ENCODE data around the gene HCN1. TPM values are rescaled to one million over a fixed set of nuclear protein-coding genes. Genes with fewer than 3 reads are reported as not detected.

HCN1 gene
- total and polyA plus RNA-seq, 2 of the 4 experiments (the other 2 are of a cell fraction) = not detected

- no peak overlapping the region for H3K23ac ChIP-seq (ENCODE audit: low read depth, low read length)
- no peaks in the 10 kb centered on the region for H3K79me1 ChIP-seq (ENCODE audit: low read depth in 1 of 2, low read length in 2 of 2)
- no peak overlapping the region for H2AFZ ChIP-seq (replicated peaks; ENCODE audit: low read length, poor library complexity)
- intact Hi-C loops (cut with micrococcal nuclease) = no loop called here
- H4K91ac ChIP-seq (ENCODE audit: insufficient read depth, low read depth, low read length) = no peak overlapping the region
- no peak overlapping the region for H3K56ac ChIP-seq (ENCODE audit: extremely low read depth, insufficient read depth, low read length)
- H3K27me3 ChIP-seq (ENCODE audit: control insufficient read depth, insufficient read depth, low read length) = no peaks in the 10 kb centered on the region
- no peak for ATAC-seq (ENCODE audit: low read depth)
- H4K5ac ChIP-seq (ENCODE audit: low read depth, low read length) = no peak overlapping the region
- H3K4ac ChIP-seq (ENCODE audit: low read depth, low read length) = no peak overlapping the region
- no peak overlapping the region for H3K4me3 ChIP-seq (ENCODE audit: insufficient read depth, low read depth, low read length)
- in situ Hi-C loops (cut with MboI; ENCODE audit: low sequenced_read_pairs) = no loop called here
- ChIA-PET POLR2A (ENCODE audit: unreplicated experiment) (no interaction called here), CTCF (no interaction called here)
- H3K9ac ChIP-seq (ENCODE audit: low read depth, low read length) = no peak overlapping the region
- DNase-seq = no peak
- H3K4me1 ChIP-seq (ENCODE audit: control insufficient read depth, insufficient read depth, low read length) = no peaks in the 10 kb centered on the region
- no peaks in the 10 kb centered on the region for H4K20me1 ChIP-seq (ENCODE audit: insufficient read depth, low read length)
- no TSS peak for BruUV-seq (replicated peaks)
- no peak overlapping the region for H2BK15ac ChIP-seq (ENCODE audit: low read depth, low read length)
- H2AK5ac ChIP-seq (ENCODE audit: low read depth, low read length) = no peak overlapping the region
- no peak overlapping the region for H3K18ac ChIP-seq (ENCODE audit: low read depth, low read length)
- H3K9me1 ChIP-seq (ENCODE audit: insufficient read depth, low read length) = no peaks in the 10 kb centered on the region
- H2BK120ac ChIP-seq (ENCODE audit: low read depth, low read length) = no peak overlapping the region
- H2BK20ac ChIP-seq (ENCODE audit: low read depth, low read length) = no peak overlapping the region
- H3K27ac ChIP-seq (ENCODE audit: insufficient read depth, low read length) = no peak overlapping the region
- no peak overlapping the region for H2AK9ac ChIP-seq (replicated peaks; ENCODE audit: low read depth, low read length, poor library complexity)
- H2BK5ac ChIP-seq (ENCODE audit: low read depth, low read length, poor library complexity, severe bottlenecking) = no peak overlapping the region
- WGBS, 2 experiments (ENCODE audit: extremely low coverage in 2 of 2, insufficient read length in 1 of 2) = no CpG with 5 or more reads among the region's 3 CpGs
- H3K14ac ChIP-seq (replicated peaks; ENCODE audit: low read depth, low read length) = no peak overlapping the region
- H3K9me3 ChIP-seq (ENCODE audit: control insufficient read depth, insufficient read depth, low read length) = no peaks in the 10 kb centered on the region
- no peak for TF ChIP-seq RCOR1 (IDR thresholded peaks at IDR 0.05; ENCODE audit: insufficient replicate concordance, low read length)
- TF ChIP-seq ELK1 (IDR thresholded peaks at IDR 0.05; ENCODE audit: borderline replicate concordance, low read depth, low read length) = no peak
- no peak for TF ChIP-seq NFE2L2 (IDR thresholded peaks at IDR 0.05; ENCODE audit: low read depth, low read length)
- no peak overlapping the region for H4K8ac ChIP-seq (ENCODE audit: low read depth in 2 of 2, low read length in 2 of 2)
- H3K4me2 ChIP-seq (ENCODE audit: low read depth, low read length) = no peak overlapping the region
- no peaks in the 10 kb centered on the region for H3K36me3 ChIP-seq (ENCODE audit: control insufficient read depth, insufficient read depth, low read length)
- dilution Hi-C loops (cut with HindIII; ENCODE audit: low sequenced_read_pairs, unreplicated experiment) = no loop called here
Observed at GRCh38 chr5:45491368-45491767, 204.8 kb downstream of the HCN1 start.

All from IMR-90 (cell line).